Transverse colon (tissue), 4 donors: ENCODE results near the gene C2CD2L.

ENCODE experiments used
- CTCF ChIP-seq, 5 experiments: fragments of 200-600 bp in 3 of 5; fragments of 450-650 bp in 2 of 5; sonication (generic) in 3 of 5; IDR thresholded peaks; 1 replicate in 2 of 5; 2 replicates in 3 of 5; pipeline ENCODE4 v1.5.1; 2016 to 2017; ENCODE audit warnings: antibody characterized with exemption in 5 of 5, inconsistent platforms in 3 of 5, mild to moderate bottlenecking in 2 of 5, moderate library complexity in 1 of 5
- POLR2A ChIP-seq: fragments of 450-650 bp; IDR thresholded peaks from one replicate; pipeline ENCODE4 v1.6.1; 2016; ENCODE audit warnings: antibody characterized with exemption, mild to moderate bottlenecking, moderate library complexity
- POLR2AphosphoS5 ChIP-seq, 3 donors: sonication (generic); formaldehyde crosslinking; IDR thresholded peaks; one replicate each; pipeline ENCODE4 v1.6.1; 2016; ENCODE audit warnings: antibody characterized with exemption in 3 of 3

DNA sequence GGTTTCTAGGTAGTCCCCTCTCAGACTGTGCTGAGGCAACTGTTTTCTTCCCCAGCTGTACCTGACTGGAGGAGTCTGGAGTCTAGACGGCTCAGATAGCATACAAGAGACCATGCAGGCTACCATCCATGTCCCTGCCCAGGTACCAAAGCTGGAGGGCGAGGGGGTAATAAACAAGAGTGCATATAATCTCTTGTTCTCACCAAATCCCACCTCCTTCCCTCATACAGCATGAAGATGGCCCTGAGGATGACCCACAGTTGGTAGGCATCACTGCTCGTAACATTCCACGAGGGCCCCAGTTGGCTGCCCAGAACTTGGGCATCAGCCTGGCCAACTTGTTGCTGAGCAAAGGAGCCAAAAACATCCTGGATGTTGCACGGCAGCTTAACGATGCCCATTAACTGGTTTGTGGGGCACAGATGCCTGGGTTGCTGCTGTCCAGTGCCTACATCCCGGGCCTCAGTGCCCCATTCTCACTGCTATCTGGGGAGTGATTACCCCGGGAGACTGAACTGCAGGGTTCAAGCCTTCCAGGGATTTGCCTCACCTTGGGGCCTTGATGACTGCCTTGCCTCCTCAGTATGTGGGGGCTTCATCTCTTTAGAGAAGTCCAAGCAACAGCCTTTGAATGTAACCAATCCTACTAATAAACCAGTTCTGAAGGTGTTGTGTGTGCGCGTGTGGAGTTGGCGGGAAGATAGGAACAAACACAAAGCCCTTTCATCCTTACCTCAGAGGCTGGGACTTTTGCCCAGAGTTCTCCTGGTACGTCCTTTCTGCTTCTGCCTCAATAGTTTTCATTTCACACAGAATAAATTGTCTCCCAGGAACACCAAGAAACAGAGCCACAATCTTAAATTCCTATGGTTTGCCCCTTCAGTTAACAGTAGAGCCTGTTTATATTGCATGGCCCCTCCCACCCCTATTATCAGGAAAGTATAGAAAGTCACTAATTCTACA is 14.0 kb upstream of the C2CD2L start:
- no peak for TF ChIP-seq CTCF (IDR thresholded peaks at IDR 0.05)
- no peak for TF ChIP-seq POLR2A
- TF ChIP-seq POLR2AphosphoS5 (IDR thresholded peaks at IDR 0.05), result no peak
